Fibroblast of lung (primary cell): ENCODE results near the gene OR9A2. TPM values are rescaled to one million over a fixed set of nuclear protein-coding genes. Genes with fewer than 3 reads are reported as not detected.

Source experiments
- DNase-seq, 2 donors: peaks; one replicate each; pipeline versions ENCODE4 v3.0.0 to v3.0.0-alpha.2; 2010; ENCODE audit warnings: low read depth in 2 of 2
- H2AFZ ChIP-seq: 2 replicates; pipeline ENCODE4 v1.5.1; 2012; ENCODE audit warnings: low read length, control low read depth, inconsistent platforms
- H3K27ac ChIP-seq: 2 replicates; pipeline ENCODE4 v1.5.1; 2011; ENCODE audit warnings: low read length, control low read depth; ENCODE audit not compliant: insufficient read depth
- H3K27me3 ChIP-seq: 2 replicates; pipeline ENCODE4 v1.5.1; 2011; ENCODE audit warnings: mild to moderate bottlenecking, low read length; ENCODE audit not compliant: control insufficient read depth, insufficient read depth
- H3K36me3 ChIP-seq: 2 replicates; pipeline ENCODE4 v1.5.1; 2011; ENCODE audit warnings: low read length; ENCODE audit not compliant: control insufficient read depth, insufficient read depth
- H3K4me1 ChIP-seq: 2 replicates; pipeline ENCODE4 v1.5.1; 2011; ENCODE audit warnings: low read length; ENCODE audit not compliant: control insufficient read depth, insufficient read depth; ENCODE audit errors: extremely low read depth
- H3K4me2 ChIP-seq: 2 replicates; pipeline ENCODE4 v1.5.1; 2011; ENCODE audit warnings: low read length, control low read depth; ENCODE audit not compliant: insufficient read depth; ENCODE audit errors: extremely low read depth
- H3K4me3 ChIP-seq, 4 experiments: fragments of 200-600 bp in 1 of 4; sonication (generic) in 1 of 4; replicated peaks in 1 of 4; 2 replicates each; pipeline ENCODE4 v1.5.1; 2011 to 2016; ENCODE audit warnings: low read length in 4 of 4, low read depth in 3 of 4, mild to moderate bottlenecking in 3 of 4, control low read depth in 2 of 4, inconsistent platforms in 1 of 4, mixed read lengths in 1 of 4; ENCODE audit not compliant: insufficient read depth in 1 of 4; ENCODE audit errors: control extremely low read depth in 1 of 4
- H3K79me2 ChIP-seq: 2 replicates; pipeline ENCODE4 v1.5.1; 2012; ENCODE audit warnings: mild to moderate bottlenecking, low read length, inconsistent platforms; ENCODE audit not compliant: control insufficient read depth, insufficient read depth
- H3K9ac ChIP-seq: 2 replicates; pipeline ENCODE4 v1.5.1; 2011; ENCODE audit warnings: mild to moderate bottlenecking, low read length, control low read depth; ENCODE audit not compliant: insufficient read depth
- H3K9me3 ChIP-seq: 2 replicates; pipeline ENCODE4 v1.5.1; 2012; ENCODE audit warnings: low read depth, low read length; ENCODE audit not compliant: control insufficient read depth, insufficient read depth
- H4K20me1 ChIP-seq: 2 replicates; pipeline ENCODE4 v1.5.1; 2011; ENCODE audit warnings: low read length; ENCODE audit not compliant: control insufficient read depth, insufficient read depth; ENCODE audit errors: extremely low read depth
- CTCF ChIP-seq, 2 donors: IDR thresholded peaks in 1 of 2; conservative IDR thresholded peaks in 1 of 2; 1 replicate in 1 of 2; 2 replicates in 1 of 2; pipeline ENCODE4 v1.5.1; 2011 to 2012; ENCODE audit warnings: low read length in 2 of 2, control low read depth in 1 of 2, inconsistent platforms in 1 of 2, low read depth in 1 of 2, mild to moderate bottlenecking in 1 of 2
- EZH2 ChIP-seq: IDR thresholded peaks from 2 replicates; pipeline ENCODE4 v1.5.1; 2012; ENCODE audit warnings: low read length, control low read depth, mild to moderate bottlenecking; ENCODE audit errors: missing control alignments
- polyA plus RNA-seq, 2 donors: library from polyadenylated mRNA; depleted of rRNA in 1 of 2; stranded (reverse) in 1 of 2; unstranded in 1 of 2; fragments of >200 nt; gene quantifications; 2 replicates each; pipeline ENCODE4 v1.2.1, GENCODE V29; 2011 to 2012; ENCODE audit warnings: missing spikeins in 1 of 2
- total RNA-seq: library from RNA; depleted of rRNA; stranded (reverse); fragments of >200 nt; gene quantifications from 2 replicates; pipeline ENCODE4 v1.2.1, GENCODE V29; 2014

The OR9A2 gene
- total and polyA plus RNA-seq, 2 donors (not counting 1 experiment from before 2014, with no cell fraction given), result not detected

- H4K20me1 ChIP-seq, result no peaks in the 10 kb centered on the region
- H3K27ac ChIP-seq, result no peak overlapping the region
- H3K9ac ChIP-seq, result no peak overlapping the region
- H3K27me3 ChIP-seq, result no peaks in the 10 kb centered on the region
- H3K79me2 ChIP-seq, result no peaks in the 10 kb centered on the region
- H2AFZ ChIP-seq, result no peak overlapping the region
- no peak for TF ChIP-seq EZH2
- TF ChIP-seq CTCF (conservative IDR thresholded peaks at IDR 0.05 in 1 of 2, IDR thresholded peaks at IDR 0.05 in 1 of 2; ENCODE audit: low read depth in 1 of 2, low read length in 2 of 2), result no peak
- no peaks in the 10 kb centered on the region for H3K36me3 ChIP-seq
- no peaks in the 10 kb centered on the region for H3K4me1 ChIP-seq
- H3K9me3 ChIP-seq, result no peaks in the 10 kb centered on the region
- no peak overlapping the region for H3K4me3 ChIP-seq
- no peak for DNase-seq
- H3K4me2 ChIP-seq, result no peak overlapping the region
These were observed 26.3 kb downstream of the OR9A2 start for GRCh38 chr7:143000648-143001047.

GRCh38 chr7:142999793-143000192, 27.1 kb downstream of the OR9A2 start:
- Histone ChIP-seq H3K27me3 (no peaks in the 10 kb centered on the region), H3K4me3 (no peak overlapping the region), H3K4me2 (no peak overlapping the region), H2AFZ (no peak overlapping the region), H4K20me1 (no peaks in the 10 kb centered on the region), H3K79me2 (no peaks in the 10 kb centered on the region), H3K27ac (no peak overlapping the region), H3K9me3 (no peaks in the 10 kb centered on the region), H3K36me3 (no peaks in the 10 kb centered on the region), H3K9ac (no peak overlapping the region), H3K4me1 (no peaks in the 10 kb centered on the region)
- TF ChIP-seq EZH2 (no peak), CTCF (conservative IDR thresholded peaks at IDR 0.05 in 1 of 2, IDR thresholded peaks at IDR 0.05 in 1 of 2; ENCODE audit: low read depth in 1 of 2, low read length in 2 of 2) (no peak)
- DNase-seq, result no peak

- H4K20me1 ChIP-seq, result no peaks in the 10 kb centered on the region
- H2AFZ ChIP-seq, result no peak overlapping the region
- H3K27me3 ChIP-seq, result no peaks in the 10 kb centered on the region
- no peaks in the 10 kb centered on the region for H3K36me3 ChIP-seq
- H3K9ac ChIP-seq, result no peak overlapping the region
- no peak for DNase-seq
- H3K4me3 ChIP-seq, result no peak overlapping the region
- no peak for TF ChIP-seq EZH2
- no peak for TF ChIP-seq CTCF (conservative IDR thresholded peaks at IDR 0.05 in 1 of 2, IDR thresholded peaks at IDR 0.05 in 1 of 2; ENCODE audit: low read depth in 1 of 2, low read length in 2 of 2)
- no peaks in the 10 kb centered on the region for H3K9me3 ChIP-seq
- no peak overlapping the region for H3K27ac ChIP-seq
- no peaks in the 10 kb centered on the region for H3K4me1 ChIP-seq
- no peaks in the 10 kb centered on the region for H3K79me2 ChIP-seq
- H3K4me2 ChIP-seq, result no peak overlapping the region
These were observed 28.0 kb downstream of the OR9A2 start for GRCh38 chr7:142998966-142999365.
